Ishikawa (cell line): ENCODE results near the gene ELOVL6.

ENCODE experiments used
- CEBPB ChIP-seq: IDR thresholded peaks from 2 replicates; pipeline ENCODE4 v1.6.1; 2012
- CREB1 ChIP-seq: IDR thresholded peaks from 2 replicates; pipeline ENCODE4 v1.6.1; 2012; ENCODE audit warnings: low read depth
- EGR1 ChIP-seq: IDR thresholded peaks from 2 replicates; pipeline ENCODE4 v1.6.1; 2012
- EP300 ChIP-seq: IDR thresholded peaks from 2 replicates; pipeline ENCODE4 v1.6.1; 2012; ENCODE audit warnings: borderline replicate concordance
- FOXM1 ChIP-seq: IDR thresholded peaks from 2 replicates; pipeline ENCODE4 v1.6.1; 2012; ENCODE audit warnings: low read depth, borderline replicate concordance
- NFIC ChIP-seq: IDR thresholded peaks from 2 replicates; pipeline ENCODE4 v1.6.1; 2012
- RAD21 ChIP-seq: IDR thresholded peaks from 2 replicates; pipeline ENCODE4 v1.6.1; 2012; ENCODE audit warnings: low read depth
- TAF1 ChIP-seq: IDR thresholded peaks from 2 replicates; pipeline ENCODE4 v1.6.1; 2012; ENCODE audit warnings: low read depth, mild to moderate bottlenecking
- TCF12 ChIP-seq: IDR thresholded peaks from 2 replicates; pipeline ENCODE4 v1.6.1; 2012; ENCODE audit warnings: low read depth
- TEAD4 ChIP-seq: IDR thresholded peaks from 2 replicates; pipeline ENCODE4 v1.6.1; 2012
- YY1 ChIP-seq: IDR thresholded peaks from 2 replicates; pipeline ENCODE4 v1.6.1; 2012; ENCODE audit warnings: low read depth
- ZBTB7A ChIP-seq: IDR thresholded peaks from 2 replicates; pipeline ENCODE4 v1.6.1; 2012; ENCODE audit warnings: low read depth
- TF ChIP-seq, protein P1 (sequence below): IDR thresholded peaks from 2 replicates; pipeline ENCODE4 v1.6.1; 2012
- TF ChIP-seq, protein P2 (sequence below): IDR thresholded peaks from 2 replicates; pipeline ENCODE4 v1.6.1; 2012
- TF ChIP-seq, protein P3 (sequence below): IDR thresholded peaks from 2 replicates; pipeline ENCODE4 v1.6.1; 2012; ENCODE audit warnings: low read depth, mild to moderate bottlenecking

Gene ELOVL6

DNA sequence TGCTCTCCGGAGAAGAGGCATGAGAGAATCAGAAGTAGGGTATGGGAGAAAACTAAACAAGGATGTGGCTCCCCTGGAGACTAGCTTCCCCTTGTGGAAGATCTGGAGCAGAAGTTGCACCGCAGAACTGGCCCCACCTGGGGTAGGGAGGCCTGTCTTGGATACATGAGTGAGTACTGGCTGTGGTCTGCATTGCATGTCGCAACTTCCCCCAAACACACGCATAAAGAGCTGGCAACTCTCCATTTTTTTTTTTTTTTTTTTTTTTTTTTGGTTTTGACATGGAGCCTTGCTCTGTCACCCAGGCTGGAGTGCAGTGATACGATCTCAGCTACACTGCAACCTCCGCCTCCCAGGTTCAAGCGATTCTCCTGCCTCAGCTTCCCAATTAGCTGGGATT, 165.8 kb downstream of the ELOVL6 start:
- no peak for TF ChIP-seq NFIC
- TF ChIP-seq RAD21, result no peak
- no peak for TF ChIP-seq TCF12
- TF ChIP-seq, protein P1, sequence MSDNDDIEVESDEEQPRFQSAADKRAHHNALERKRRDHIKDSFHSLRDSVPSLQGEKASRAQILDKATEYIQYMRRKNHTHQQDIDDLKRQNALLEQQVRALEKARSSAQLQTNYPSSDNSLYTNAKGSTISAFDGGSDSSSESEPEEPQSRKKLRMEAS, result no peak
- TF ChIP-seq TAF1, result no peak
- TF ChIP-seq, protein P2, sequence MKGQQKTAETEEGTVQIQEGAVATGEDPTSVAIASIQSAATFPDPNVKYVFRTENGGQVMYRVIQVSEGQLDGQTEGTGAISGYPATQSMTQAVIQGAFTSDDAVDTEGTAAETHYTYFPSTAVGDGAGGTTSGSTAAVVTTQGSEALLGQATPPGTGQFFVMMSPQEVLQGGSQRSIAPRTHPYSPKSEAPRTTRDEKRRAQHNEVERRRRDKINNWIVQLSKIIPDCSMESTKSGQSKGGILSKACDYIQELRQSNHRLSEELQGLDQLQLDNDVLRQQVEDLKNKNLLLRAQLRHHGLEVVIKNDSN, result no peak
- TF ChIP-seq FOXM1, result no peak
- TF ChIP-seq EP300, result no peak
- TF ChIP-seq YY1, result no peak

GRCh38 chr4:110025718-110026117, 172.7 kb downstream of the ELOVL6 start:
- TF ChIP-seq, protein P2, result no peak

DNA sequence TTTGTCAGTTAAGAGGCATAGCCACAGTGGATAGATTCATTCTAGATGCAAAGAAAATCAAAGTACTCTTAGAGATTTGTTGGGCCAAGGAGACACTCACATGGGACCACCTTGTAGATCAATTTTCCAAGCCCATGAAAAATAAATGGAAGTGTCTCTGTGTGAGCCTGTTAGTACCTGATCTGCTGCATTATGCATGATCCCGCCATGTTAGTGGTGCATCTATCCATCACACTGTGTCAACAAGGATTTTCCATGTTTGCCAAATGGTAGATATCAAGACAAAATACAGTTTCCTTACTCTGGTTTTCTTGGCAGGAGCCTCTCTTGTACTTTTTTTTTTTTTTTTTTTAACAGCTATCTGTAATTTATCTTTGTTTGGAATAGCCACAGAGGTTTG, 173.4 kb downstream of the ELOVL6 start:
- TF ChIP-seq FOXM1, result no peak
- TF ChIP-seq, protein P1, result no peak
- TF ChIP-seq ZBTB7A, result no peak
- no peak for TF ChIP-seq EP300
- TF ChIP-seq NFIC, result no peak
- no peak for TF ChIP-seq CREB1
- TF ChIP-seq TCF12, result no peak

GRCh38 chr4:110022457-110022856, 176.0 kb downstream of the ELOVL6 start:
- TF ChIP-seq YY1 (no peak), RAD21 (no peak), ZBTB7A (no peak), TCF12 (no peak), CREB1 (no peak), CEBPB (no peak)
- TF ChIP-seq, protein P3, sequence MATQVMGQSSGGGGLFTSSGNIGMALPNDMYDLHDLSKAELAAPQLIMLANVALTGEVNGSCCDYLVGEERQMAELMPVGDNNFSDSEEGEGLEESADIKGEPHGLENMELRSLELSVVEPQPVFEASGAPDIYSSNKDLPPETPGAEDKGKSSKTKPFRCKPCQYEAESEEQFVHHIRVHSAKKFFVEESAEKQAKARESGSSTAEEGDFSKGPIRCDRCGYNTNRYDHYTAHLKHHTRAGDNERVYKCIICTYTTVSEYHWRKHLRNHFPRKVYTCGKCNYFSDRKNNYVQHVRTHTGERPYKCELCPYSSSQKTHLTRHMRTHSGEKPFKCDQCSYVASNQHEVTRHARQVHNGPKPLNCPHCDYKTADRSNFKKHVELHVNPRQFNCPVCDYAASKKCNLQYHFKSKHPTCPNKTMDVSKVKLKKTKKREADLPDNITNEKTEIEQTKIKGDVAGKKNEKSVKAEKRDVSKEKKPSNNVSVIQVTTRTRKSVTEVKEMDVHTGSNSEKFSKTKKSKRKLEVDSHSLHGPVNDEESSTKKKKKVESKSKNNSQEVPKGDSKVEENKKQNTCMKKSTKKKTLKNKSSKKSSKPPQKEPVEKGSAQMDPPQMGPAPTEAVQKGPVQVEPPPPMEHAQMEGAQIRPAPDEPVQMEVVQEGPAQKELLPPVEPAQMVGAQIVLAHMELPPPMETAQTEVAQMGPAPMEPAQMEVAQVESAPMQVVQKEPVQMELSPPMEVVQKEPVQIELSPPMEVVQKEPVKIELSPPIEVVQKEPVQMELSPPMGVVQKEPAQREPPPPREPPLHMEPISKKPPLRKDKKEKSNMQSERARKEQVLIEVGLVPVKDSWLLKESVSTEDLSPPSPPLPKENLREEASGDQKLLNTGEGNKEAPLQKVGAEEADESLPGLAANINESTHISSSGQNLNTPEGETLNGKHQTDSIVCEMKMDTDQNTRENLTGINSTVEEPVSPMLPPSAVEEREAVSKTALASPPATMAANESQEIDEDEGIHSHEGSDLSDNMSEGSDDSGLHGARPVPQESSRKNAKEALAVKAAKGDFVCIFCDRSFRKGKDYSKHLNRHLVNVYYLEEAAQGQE, result no peak
- TF ChIP-seq, protein P2, result no peak

DNA sequence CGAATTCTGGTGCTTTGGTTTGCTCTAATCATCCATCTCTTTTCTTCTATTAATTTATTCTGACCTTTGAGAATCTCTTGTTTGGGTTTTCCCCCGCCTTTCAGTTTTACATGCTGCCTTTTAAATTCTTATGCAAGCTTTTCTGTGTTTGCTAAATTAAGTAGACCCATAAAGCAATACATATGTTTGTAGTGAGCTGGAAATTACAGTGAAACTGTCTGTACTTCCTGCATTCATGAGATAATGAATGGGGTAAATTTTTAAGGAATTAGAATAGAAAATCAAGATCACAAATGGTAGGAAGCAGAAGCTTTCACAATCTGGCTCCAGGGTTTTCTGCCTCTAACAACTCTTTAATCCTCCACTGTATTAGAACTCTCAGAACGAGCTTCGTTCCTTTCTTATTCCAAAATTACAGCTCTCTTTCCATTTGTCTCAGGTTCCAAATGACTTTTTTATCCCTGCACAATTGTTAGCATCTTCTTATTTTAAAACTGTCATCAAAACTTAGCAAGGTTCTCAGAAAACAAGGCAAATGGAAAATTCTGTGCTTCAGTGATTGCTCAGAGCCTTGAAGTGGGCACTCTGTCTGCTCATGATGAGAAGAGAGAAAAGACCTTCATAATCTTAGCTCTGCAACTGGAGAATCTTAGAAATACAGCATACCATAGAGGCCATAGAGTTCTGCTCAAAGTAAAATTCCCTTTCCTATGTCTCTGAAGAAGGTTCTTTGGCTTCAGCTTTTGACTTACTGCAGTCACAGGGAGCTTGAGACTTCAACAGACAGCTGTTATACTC, 177.6 kb downstream of the ELOVL6 start:
- no peak for TF ChIP-seq EP300

DNA sequence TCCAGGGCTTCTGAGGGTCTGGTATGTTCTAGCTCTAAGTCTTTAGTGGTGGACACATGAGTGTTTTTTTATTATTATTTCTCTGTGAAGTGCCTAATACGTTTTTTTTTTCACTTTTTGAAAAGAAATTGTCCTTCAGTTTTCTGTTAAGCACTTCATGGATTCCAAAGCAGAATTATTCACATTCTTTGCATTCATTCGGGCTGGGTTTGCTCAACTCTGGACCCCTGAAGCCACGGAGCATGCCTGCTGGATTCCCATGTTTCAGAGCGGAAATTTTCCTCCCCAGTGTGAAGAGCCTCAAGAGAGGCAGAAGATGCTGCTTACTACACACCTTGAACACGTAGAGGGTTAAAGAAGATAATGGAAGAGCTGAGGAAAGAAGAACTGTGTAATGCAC, 178.3 kb downstream of the ELOVL6 start:
- no peak for TF ChIP-seq TCF12
- TF ChIP-seq FOXM1, result no peak
- no peak for TF ChIP-seq CEBPB
- no peak; the same call in 1 of the 2 replicates for TF ChIP-seq TEAD4
- TF ChIP-seq, protein P3, result no peak
- TF ChIP-seq TAF1, result no peak
- no peak for TF ChIP-seq RAD21
- TF ChIP-seq, protein P1, result no peak
- no peak for TF ChIP-seq CREB1
- TF ChIP-seq NFIC, result no peak
- TF ChIP-seq, protein P2, result no peak
- TF ChIP-seq EP300, result no peak
- no peak for TF ChIP-seq ZBTB7A
- TF ChIP-seq YY1, result no peak
- no peak for TF ChIP-seq EGR1
